ENCODE results near the gene NLGN2.
"Not testable (repeated sequence)": the region's sequence is repeated elsewhere in the genome, so short reads cannot be mapped to it uniquely, and the experiment has no call there.

The NLGN2 gene

GRCh38 chr17:7407485-7408251 is at the start of gene NLGN2:
NLGN2 (plus strand) TSS chr17:7407845; CDS start chr17:7408256, 411 bp downstream.
- DNase-seq (ENCODE audit: extremely low read depth in 1 of 2, low read depth in 1 of 2) = no peak

- no peak for DNase-seq (ENCODE audit: extremely low read depth in 1 of 2, low read depth in 1 of 2)
These were observed 45.7 kb upstream of the NLGN2 start for GRCh38 chr17:7361906-7362305.

DNA sequence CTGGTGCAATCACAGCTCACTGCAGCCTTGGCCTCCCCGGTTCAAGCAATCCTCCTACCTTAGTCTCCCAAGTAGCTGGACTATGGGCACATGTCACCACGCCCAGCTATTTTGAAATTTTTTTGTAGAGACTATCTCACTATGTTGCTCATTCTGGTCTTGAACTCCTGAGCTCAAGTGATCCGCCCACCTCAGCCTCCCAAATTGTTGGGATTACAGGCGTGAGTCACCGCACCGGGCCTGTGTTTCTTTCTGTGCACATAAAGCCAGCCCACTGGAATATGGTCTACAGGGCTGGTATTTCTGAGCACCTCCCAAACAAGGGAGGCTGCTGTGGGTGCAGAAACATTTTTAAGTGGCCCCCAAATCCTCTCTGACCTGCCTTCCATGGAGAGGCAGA is 44.3 kb upstream of the NLGN2 start:
- no peak for DNase-seq (ENCODE audit: extremely low read depth in 1 of 2, low read depth in 1 of 2)

DNA sequence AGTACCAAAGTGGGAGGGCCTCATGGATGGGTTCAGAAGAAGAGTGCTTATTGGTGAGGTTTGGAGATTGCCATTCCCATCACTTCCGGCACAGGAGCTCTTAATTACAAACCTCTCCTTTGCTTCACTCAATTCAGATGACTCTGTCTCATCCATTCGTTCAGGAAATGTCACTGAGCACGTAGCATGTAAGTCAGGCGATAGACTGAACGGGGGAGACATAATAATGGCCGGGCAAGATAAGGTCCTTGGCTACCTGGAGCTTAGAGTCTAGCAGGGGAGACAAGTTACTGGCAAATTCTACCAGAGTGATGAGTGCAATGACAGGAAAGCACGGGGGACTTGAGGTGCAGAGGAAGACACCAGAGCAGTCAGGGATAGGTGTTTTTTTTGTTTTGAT is 41.7 kb upstream of the NLGN2 start:
- DNase-seq (ENCODE audit: extremely low read depth in 1 of 2, low read depth in 1 of 2) = not testable (repeated sequence)

DNA sequence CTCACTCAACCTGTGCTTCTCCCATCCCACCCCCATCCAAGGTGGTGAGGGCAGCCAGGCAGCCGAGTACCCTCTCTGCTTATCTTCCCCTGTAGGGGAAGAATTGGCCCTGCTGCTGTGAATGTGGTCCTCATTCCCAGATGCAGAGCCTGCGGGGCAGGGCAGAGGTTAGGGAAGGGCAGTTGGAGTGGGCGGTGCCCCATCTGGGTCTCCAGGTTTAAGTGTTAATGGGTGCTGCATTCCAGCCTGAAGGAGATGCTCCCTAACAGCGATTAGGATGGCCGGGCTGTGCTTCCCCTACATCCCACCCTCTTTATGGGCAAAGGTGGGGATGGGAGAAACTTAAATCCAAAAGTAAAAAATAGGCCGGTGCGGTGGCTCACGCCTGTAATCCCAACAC is 40.6 kb upstream of the NLGN2 start:
- DNase-seq (ENCODE audit: extremely low read depth in 1 of 2, low read depth in 1 of 2) = no peak

DNA sequence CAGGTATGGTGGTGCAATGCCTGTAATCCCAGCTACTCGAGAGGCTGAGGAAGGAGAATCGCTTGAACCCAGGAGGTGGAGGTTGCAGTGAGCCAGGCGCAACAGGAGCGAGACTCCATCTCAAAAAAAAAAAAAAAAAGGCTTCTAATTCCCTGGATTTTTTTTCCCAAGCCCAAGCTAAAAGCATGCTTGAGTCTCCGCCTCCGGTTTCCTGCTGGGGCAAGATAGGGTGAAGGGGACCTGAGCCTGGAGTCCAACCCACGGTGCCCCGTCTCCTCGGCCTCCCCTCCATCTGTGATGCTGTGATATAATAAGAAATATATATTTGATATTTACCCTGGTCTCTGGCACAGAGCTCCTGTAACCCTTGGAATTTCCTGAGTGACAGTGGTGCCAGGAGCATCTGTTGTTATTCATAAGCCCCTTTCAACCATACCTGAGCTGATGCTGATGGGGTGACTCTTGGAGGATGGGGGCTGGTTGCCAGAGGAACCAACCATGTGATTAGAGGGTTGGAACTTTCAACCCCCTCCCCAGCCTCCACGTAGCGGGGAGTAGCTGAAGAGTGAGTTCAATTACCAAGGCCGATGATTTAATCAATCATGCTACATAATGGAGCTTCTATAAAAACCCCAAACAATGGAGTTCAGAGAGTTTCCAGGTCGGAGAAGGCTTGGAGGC is 39.6 kb upstream of the NLGN2 start:
- no peak for DNase-seq (ENCODE audit: extremely low read depth in 1 of 2, low read depth in 1 of 2)

DNA sequence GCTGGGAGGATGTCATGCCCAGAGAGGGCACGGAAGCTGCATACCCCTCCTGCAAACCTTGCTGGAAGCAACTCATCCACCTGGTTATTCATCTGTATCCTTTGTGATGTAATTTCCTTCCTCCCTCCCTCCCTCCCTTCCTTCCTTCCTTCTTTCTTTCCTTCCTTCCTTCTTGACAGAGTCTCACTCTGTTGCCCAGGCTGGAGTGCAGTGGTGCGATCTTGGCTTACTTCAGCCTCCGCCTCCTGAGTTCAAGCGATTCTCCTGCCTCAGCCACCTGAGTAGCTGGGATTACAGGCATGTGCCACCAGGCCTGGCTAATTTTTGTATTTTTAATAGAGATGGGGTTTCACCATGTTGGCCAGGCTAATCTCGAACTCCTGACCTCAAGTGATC is 39.0 kb upstream of the NLGN2 start:
- not testable (repeated sequence) for DNase-seq (ENCODE audit: extremely low read depth in 1 of 2, low read depth in 1 of 2)

DNA sequence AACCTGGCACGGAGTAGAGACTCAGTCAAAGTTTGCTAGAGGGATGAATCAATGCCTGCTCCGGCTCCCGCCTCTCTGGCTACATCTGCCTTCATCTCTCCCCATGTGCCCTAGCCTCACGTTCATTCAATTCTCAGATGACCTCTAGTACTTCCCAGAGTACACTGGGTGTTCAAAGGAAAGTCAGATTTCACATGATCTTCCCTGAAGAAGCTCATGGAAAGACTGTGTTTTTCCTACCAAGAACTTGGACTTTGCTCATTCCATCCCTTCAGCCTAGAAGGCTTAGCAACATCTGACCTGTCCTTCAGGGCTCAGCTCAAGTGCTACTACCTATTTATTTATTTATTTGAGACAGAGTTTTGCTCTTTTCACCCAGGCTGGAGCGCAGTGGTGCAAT is 37.8 kb upstream of the NLGN2 start:
- DNase-seq (ENCODE audit: extremely low read depth in 1 of 2, low read depth in 1 of 2) = no peak

DNA sequence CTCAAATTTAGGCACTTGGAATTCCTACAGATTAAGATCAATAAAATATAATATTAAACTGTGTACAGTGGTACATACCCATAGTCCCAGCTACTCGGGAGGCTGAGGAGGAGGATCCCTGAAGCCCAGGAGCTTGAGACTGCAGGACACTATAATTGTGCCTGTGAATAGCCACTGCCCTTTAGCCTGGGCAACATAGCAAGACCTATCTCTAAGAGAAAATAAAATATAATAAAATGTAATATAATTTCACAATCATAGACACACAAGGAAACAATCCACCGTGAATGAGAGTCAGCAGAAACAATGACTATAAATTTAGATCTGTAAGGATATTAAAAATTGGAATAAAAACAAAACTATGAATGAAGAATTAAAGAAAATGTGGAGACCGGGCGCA is 36.8 kb upstream of the NLGN2 start:
- DNase-seq (ENCODE audit: extremely low read depth in 1 of 2, low read depth in 1 of 2) = no peak

GRCh38 chr17:7374353-7374752 is 33.3 kb upstream of the NLGN2 start:
- DNase-seq (ENCODE audit: extremely low read depth in 1 of 2, low read depth in 1 of 2) = no peak

GRCh38 chr17:7379134-7379533 is 28.5 kb upstream of the NLGN2 start:
- DNase-seq (ENCODE audit: extremely low read depth in 1 of 2, low read depth in 1 of 2) = no peak

DNA sequence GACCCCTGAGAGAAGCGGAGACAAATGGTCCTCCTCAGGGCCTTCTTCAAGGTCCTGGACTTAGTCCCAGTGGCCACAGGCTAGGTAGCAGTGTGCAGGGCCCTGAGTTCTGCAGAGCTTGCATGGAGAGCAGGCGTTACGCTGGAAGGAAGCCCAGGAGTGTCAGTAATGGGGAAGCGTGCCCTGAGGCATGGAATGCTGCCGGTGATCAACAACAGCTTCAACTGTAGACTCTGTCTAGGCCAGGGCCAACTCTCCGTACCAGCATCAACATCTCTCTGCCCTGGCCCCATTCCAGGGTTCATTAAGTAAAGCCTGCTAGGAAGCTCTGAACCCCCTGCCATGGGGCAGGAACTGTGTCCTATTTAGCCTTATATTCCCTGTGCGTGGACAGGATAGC is 27.3 kb upstream of the NLGN2 start:
- DNase-seq (ENCODE audit: extremely low read depth in 1 of 2, low read depth in 1 of 2) = no peak

DNA sequence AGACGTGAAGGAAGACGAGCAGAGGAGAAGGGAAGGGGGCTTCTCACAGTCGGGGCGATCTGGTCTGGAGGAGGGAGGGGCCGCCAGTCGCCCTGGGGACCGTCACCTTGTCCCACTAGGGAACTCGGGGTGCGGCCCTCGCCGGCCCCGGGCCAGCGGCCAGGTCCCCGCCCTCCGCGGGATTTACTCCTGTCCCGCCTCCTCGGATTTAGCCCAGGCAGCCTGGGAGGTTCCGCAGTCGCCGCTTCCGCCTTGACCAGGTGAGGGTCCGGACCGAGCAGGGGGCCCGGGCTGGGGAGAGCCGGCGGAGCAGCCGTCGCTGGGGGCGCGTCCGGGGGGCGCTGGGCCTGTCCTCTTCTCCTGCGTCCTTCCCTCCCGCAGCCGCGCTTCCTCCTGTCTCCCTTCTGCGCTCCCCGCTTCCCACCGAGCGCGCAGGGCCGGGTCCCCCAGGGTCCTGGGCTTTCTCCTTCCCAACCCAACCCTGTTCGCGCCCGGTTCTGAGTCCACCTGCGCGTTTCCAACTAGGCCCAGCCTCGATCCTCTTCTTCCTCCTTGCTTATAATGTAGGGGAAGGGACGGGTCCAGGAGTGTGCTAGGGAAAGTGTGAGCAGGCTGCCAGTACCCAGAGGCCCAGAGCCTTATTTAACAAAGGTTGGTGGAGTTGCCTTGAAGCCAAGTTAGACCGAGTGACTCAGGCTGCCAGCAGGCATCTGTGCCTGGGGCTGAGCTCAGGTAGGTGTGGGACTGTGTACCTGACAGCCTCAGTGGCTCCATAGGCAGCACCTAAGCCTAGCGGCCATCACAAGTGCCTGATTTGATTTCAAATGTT is 26.6 kb upstream of the NLGN2 start, which contains the start of gene TNK1:
Gene TNK1, plus strand, starts transcription at position 235 of the 829 bp plus-strand sequence. CDS start 1,838 bp downstream, outside the sequence.
- no peak for DNase-seq (ENCODE audit: extremely low read depth in 1 of 2, low read depth in 1 of 2)

DNA sequence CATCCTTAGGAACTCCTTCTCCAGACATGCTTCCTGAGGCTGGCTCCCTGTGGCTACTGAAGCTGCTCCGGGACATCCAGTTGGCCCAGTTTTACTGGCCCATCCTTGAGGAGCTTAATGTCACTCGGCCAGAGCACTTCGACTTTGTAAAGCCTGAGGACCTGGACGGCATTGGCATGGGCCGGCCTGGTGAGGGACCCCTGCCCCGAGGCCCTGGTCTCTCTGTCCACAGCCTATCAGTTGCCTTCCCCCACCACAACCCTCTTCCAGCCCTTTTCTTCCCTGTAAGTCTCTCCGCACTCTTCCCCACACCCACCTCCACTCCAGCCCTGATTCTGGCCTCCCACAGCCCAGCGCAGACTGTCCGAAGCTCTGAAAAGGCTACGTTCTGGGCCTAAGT is 24.7 kb upstream of the NLGN2 start:
- no peak for DNase-seq (ENCODE audit: extremely low read depth in 1 of 2, low read depth in 1 of 2)

GRCh38 chr17:7383371-7383741 is 24.3 kb upstream of the NLGN2 start:
- DNase-seq (ENCODE audit: extremely low read depth in 1 of 2, low read depth in 1 of 2) = no peak

DNA sequence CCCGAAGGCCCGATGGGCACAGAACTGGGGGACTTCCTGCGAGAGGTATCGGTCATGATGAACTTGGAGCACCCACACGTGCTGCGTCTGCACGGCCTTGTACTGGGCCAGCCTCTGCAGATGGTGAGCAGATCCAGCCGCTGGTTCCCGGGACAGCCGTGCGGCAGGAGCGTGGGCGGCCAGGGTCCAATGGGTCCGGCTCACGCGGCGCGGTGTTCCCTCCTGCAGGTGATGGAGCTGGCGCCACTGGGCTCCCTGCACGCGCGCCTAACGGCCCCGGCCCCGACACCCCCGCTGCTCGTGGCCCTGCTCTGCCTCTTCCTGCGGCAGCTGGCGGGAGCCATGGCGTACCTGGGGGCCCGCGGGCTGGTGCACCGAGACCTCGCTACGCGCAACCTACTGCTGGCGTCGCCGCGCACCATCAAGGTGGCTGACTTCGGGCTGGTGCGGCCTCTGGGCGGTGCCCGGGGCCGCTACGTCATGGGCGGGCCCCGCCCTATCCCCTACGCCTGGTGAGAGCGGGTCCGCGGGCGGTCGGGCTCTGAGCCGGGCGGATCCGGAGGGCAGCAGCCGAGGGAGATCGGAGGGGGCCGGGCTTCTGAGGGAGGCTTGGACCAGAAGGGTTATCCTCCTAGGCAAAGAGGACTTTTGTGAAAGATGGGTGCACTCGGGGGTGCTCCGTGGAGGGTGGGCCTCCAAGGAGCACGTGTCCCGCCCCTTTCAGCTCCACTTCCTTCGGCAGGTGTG is 23.7 kb upstream of the NLGN2 start:
- DNase-seq (ENCODE audit: extremely low read depth in 1 of 2, low read depth in 1 of 2) = peak; percentile 44 to 62

DNA sequence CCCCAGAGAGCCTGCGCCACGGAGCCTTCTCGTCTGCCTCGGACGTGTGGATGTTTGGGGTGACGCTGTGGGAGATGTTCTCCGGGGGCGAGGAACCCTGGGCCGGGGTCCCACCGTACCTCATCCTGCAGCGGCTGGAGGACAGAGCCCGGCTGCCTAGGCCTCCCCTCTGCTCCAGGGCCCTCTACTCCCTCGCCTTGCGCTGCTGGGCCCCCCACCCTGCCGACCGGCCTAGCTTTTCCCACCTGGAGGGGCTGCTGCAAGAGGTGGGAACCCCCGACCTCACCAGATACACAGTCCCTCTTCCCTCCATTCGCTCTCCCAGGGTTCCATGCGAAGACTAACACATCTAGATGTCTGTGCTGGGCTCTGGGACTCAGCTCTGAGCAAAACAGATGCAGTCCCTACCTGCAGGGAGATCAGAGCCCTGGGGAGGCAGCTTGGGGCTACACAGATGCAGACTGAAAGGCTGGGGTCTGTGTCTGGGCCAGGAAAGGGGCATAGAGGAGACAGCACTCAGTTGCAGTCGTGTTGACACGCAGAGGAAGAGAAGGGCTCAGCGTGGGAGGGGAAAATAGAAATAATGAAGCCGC is 23.1 kb upstream of the NLGN2 start:
- DNase-seq (ENCODE audit: extremely low read depth in 1 of 2, low read depth in 1 of 2) = no peak

DNA sequence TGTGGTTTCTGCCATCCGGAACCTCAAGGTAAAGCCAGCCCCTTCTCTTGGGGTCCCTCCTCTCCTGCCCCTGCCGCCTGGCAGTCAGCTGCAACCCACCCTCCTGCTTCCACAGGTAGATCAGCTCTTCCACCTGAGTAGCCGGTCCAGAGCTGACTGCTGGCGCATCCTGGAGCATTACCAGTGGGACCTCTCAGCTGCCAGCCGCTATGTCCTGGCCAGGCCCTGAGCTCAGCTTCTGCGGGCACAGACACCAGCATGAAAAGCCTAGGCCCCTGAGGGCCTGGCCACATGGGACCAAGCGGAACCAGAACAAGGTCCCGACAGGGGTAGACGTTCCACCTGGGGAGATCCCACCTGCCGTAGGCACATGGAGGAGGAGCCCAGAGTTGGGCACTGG is 18.8 kb upstream of the NLGN2 start:
- DNase-seq (ENCODE audit: extremely low read depth in 1 of 2, low read depth in 1 of 2) = no peak

DNA sequence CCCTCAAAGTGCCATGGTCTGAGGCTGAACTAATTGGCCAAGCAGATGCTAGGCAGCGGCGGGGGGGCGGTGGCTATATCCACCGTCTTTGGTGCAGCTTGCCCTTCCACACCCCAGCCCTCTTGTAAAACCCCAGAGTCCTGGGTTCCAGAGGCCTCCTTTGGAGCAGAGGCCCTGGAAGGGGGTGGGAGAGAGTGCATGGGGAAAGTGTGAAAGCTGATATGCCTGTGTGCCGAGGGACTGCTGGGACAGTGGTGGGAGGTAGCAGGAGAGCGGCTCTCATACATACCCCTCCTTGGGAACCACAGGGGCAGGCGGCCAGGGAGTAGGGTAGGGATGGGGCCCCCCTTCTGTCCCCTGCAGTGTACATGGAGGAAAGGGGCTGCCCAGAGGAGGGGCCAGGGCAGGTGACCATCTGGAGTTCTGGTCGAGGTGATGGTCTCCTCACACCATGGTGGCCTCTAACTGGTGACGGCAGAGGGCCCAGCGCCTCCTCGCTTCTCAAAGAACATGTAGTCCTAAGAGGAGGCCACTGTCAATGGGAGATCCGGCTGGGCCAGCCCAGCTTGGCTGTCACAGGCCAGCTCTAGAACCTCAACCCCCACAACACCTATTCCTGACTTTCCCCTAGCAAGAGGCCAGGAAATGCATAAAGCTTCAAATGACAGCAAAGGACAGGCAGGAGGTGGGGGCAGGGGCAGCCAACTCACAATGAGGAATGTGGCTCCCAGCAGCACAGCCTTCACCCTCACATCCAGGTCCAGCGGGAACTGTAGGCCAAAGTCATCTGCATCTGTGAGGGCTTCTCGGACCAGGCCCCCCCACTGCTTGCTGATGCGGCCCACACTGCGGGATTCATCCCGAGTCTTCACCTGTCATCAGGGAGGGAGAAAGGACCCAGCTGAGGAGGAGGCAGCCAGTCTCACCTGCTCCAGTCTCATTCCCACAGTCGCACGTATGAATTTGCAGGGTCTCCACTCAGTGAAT is 17.4 kb upstream of the NLGN2 start:
- no peak for DNase-seq (ENCODE audit: extremely low read depth in 1 of 2, low read depth in 1 of 2)
